PC-9 (cell line): ENCODE results near the gene RINL. TPM values are rescaled to one million over a fixed set of nuclear protein-coding genes. Genes with fewer than 3 reads are reported as not detected.

Experiments
- Bru-seq: library from RNA; stranded (reverse); fragments of 400-500 nt; gene quantifications from one replicate; lab custom pipeline; 2021; lab: Mats Ljungman, UMichigan
- BruChase-seq, 2 experiments: library from RNA; stranded (reverse); fragments of 400-500 nt; gene quantifications; one replicate each; lab custom pipeline; 2021; lab: Mats Ljungman, UMichigan
- BruUV-seq: library from RNA; stranded (reverse); fragments of 400-500 nt; replicated peaks from 2 replicates; lab custom pipeline; 2021; lab: Mats Ljungman, UMichigan
- CTCF ChIA-PET: fragments of 300-600 bp; sonication (Branson Sonifier 250); formaldehyde crosslinking; loops from one replicate; lab custom pipeline; 2022; ENCODE audit warnings: antibody characterized with exemption; lab: Charles Lee
- POLR2A ChIA-PET: fragments of 300-600 bp; sonication (Branson Sonifier 250); formaldehyde crosslinking; loops from one replicate; lab custom pipeline; 2022; ENCODE audit warnings: antibody characterized with exemption; ENCODE audit not compliant: unreplicated experiment; lab: Charles Lee
- DNase-seq, 2 experiments: peaks; one replicate each; pipeline versions ENCODE4 v3.0.0 to v3.0.0-alpha.2; 2015 to 2022; ENCODE audit warnings: mixed read lengths in 1 of 2
- H2AFZ ChIP-seq: fragments of 200-600 bp; sonication (generic); 2 replicates; pipeline ENCODE4 v1.8.1; 2017; ENCODE audit warnings: antibody characterized with exemption
- H3F3A ChIP-seq: fragments of 200-600 bp; sonication (generic); 2 replicates; pipeline ENCODE4 v1.8.1; 2017; ENCODE audit warnings: antibody characterized with exemption, mild to moderate bottlenecking, low read depth; ENCODE audit not compliant: insufficient read depth
- H3K27ac ChIP-seq: fragments of 200-600 bp; sonication (generic); 2 replicates; pipeline ENCODE4 v1.6.1; 2016; ENCODE audit warnings: mixed run types
- H3K27me3 ChIP-seq: fragments of 200-600 bp; sonication (generic); 2 replicates; pipeline ENCODE4 v1.6.1; 2016; ENCODE audit warnings: low read depth, mixed run types; ENCODE audit not compliant: insufficient read depth
- H3K36me3 ChIP-seq: fragments of 200-600 bp; sonication (generic); 2 replicates; pipeline ENCODE4 v1.6.1; 2016; ENCODE audit warnings: low read depth, mixed run types
- H3K4me1 ChIP-seq: fragments of 200-600 bp; sonication (generic); replicated peaks from 2 replicates; pipeline ENCODE4 v1.6.1; 2016; ENCODE audit warnings: mixed run types; ENCODE audit not compliant: insufficient read depth
- H3K4me2 ChIP-seq: fragments of 200-600 bp; sonication (generic); 2 replicates; pipeline ENCODE4 v1.6.1; 2017; ENCODE audit warnings: mixed run types
- H3K4me3 ChIP-seq: fragments of 200-600 bp; sonication (generic); 2 replicates; pipeline ENCODE4 v1.6.1; 2016; ENCODE audit warnings: mixed run types
- H3K79me2 ChIP-seq: fragments of 200-600 bp; sonication (generic); 2 replicates; pipeline ENCODE4 v1.6.1; 2017; ENCODE audit warnings: low read depth, mixed run types
- H3K9me2 ChIP-seq: fragments of 200-600 bp; sonication (generic); 2 replicates; pipeline ENCODE4 v1.8.1; 2017; ENCODE audit warnings: mild to moderate bottlenecking; ENCODE audit not compliant: insufficient read depth
- H3K9me3 ChIP-seq: fragments of 200-600 bp; sonication (generic); 2 replicates; pipeline ENCODE4 v1.8.1; 2016; ENCODE audit warnings: low read depth; ENCODE audit not compliant: insufficient read depth
- H4K20me1 ChIP-seq: fragments of 200-600 bp; sonication (generic); 2 replicates; pipeline ENCODE4 v1.8.1; 2017; ENCODE audit not compliant: insufficient read depth
- EZH2 ChIP-seq: fragments of 200-600 bp; sonication (generic); IDR thresholded peaks from 2 replicates; pipeline ENCODE4 v1.8.0; 2017; ENCODE audit warnings: antibody characterized with exemption, low read depth
- intact Hi-C: fragments of 100-400 bp; cut with micrococcal nuclease; formaldehyde crosslinking; loops from one replicate; pipeline ENCODE4 v1.10.0; 2022; ENCODE audit not compliant: unreplicated experiment
- long read RNA-seq: library from polyadenylated mRNA; stranded (forward); transcript quantifications from one replicate; pipeline ENCODE4 v2.0.0, GENCODE V29; 2022
- total RNA-seq: library from RNA; stranded (reverse); gene quantifications from 2 replicates; pipeline ENCODE4 v1.2.3, GENCODE V29; 2021
- TF ChIP-seq, protein P1 (sequence below): fragments of 200-600 bp; sonication (generic); conservative IDR thresholded peaks from 2 replicates; pipeline ENCODE4 v1.6.1; 2017; ENCODE audit warnings: mixed run types, antibody characterized with exemption, mild to moderate bottlenecking, moderate library complexity

The RINL gene, protein sequence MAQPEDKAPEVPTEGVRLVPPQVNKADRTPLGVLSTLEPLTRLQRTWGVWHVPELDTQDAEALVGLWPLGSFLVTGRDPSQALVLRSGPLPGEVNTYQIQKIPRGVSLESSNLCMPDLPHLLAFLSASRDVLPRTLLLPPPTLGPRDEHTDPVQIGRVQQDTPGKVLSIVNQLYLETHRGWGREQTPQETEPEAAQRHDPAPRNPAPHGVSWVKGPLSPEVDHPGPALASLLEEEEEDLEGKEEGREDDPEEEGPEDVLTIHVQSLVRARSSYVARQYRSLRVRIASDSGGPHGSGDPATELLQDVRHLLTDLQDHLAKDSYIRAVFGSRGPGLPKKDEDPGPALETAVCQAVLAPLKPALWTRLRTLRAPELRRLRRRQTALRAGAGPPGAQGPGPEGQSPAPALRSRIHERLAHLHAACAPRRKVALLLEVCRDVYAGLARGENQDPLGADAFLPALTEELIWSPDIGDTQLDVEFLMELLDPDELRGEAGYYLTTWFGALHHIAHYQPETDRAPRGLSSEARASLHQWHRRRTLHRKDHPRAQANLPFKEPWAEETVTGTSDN
- total RNA-seq (10.3 and 14.6 TPM in 2 replicates), Bru-seq, nascent RNA (percentile 35 among the genes with signal in this experiment), BruChase-seq, experiment 1, labeled RNA remaining after a 2-hour chase (percentile 34 among the genes with signal in this experiment), BruChase-seq, experiment 2, labeled RNA remaining after a 6-hour chase (percentile 37 among the genes with signal in this experiment)
- long read RNA-seq, partial matches to known transcripts: 1 of 2 reads
- long read RNA-seq, other reads (novel, unspliced or antisense): 1 of 2 reads

DNA sequence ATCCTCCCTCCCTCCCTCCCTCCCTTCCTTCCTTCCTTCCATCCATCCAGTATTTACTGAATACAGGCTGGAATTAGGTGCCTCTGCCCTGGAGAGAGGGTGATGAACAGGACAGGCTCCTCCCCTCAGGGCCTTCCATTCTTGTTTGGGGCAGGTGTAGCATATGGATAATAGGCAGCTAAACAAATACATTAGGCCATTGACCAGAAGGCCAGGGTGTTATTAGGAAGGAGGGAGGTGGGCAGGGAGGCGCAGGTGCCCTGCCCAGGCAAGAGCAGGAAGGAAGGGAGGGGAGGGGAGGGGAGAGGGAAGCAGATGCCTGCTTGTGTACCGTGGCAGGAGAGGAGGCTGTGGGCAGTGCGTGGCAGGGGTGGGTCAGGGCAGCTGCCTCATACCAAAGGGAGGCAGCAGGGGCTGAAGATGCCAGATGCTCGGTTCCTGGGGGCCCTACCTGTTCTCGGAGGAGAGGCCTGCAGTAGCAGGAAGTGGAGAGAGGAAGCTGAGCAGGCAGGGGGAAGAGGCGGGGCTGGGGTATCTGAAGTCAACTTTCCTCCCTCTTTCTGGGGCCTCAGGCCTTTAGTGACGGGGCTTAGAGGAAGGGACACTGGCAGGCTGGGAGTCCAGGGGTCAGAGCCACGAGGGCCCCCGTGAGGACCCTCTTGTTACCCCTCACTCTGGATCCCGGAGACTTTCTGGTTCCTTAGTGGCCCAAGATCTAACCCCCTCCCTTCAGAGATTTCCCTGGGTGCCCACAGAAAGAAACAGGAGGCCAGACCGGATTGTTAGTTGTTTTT lies at the start of gene RINL:
Gene RINL (minus strand): TSS at position 495 of the 794 bp plus-strand sequence. CDS start 1,533 bp downstream, outside the sequence.
- H3K4me2 ChIP-seq: peak within 1 kb of the TSS; percentile 28; the same call in 1 of the 2 replicates

GRCh38 chr19:38924388-38924787 lies 46.3 kb upstream of the RINL start:
- no peaks in the 10 kb centered on the region for H3K9me3 ChIP-seq
- no TSS peak for BruUV-seq
- H2AFZ ChIP-seq: no peak overlapping the region
- H3F3A ChIP-seq: peaks cover under 1% of the 10 kb centered on the region; the same call in 1 of the 2 replicates
- no peak overlapping the region for H3K27ac ChIP-seq
- H4K20me1 ChIP-seq: no peaks in the 10 kb centered on the region; the same call in 1 of the 2 replicates
- CTCF ChIA-PET: interaction anchor here (0.5 to 0.6 kb wide), 2 partner anchors 49 to 305 kb away, joined by 3 to 4 read pairs; partner anchors contain the start of gene EIF3K
- no peak for DNase-seq
- POLR2A ChIA-PET: no interaction called here
- H3K4me2 ChIP-seq: no peak overlapping the region
- H3K4me3 ChIP-seq: no peak overlapping the region
- intact Hi-C loops: no loop called here
- H3K36me3 ChIP-seq: no peaks in the 10 kb centered on the region
- H3K4me1 ChIP-seq: 0 out of 2 replicates have a peak, but pooled peaks cover 2% of the 10 kb centered on the region
- H3K27me3 ChIP-seq: no peaks in the 10 kb centered on the region
- no peaks in the 10 kb centered on the region for H3K9me2 ChIP-seq
- TF ChIP-seq EZH2: no peak
- TF ChIP-seq, protein P1, sequence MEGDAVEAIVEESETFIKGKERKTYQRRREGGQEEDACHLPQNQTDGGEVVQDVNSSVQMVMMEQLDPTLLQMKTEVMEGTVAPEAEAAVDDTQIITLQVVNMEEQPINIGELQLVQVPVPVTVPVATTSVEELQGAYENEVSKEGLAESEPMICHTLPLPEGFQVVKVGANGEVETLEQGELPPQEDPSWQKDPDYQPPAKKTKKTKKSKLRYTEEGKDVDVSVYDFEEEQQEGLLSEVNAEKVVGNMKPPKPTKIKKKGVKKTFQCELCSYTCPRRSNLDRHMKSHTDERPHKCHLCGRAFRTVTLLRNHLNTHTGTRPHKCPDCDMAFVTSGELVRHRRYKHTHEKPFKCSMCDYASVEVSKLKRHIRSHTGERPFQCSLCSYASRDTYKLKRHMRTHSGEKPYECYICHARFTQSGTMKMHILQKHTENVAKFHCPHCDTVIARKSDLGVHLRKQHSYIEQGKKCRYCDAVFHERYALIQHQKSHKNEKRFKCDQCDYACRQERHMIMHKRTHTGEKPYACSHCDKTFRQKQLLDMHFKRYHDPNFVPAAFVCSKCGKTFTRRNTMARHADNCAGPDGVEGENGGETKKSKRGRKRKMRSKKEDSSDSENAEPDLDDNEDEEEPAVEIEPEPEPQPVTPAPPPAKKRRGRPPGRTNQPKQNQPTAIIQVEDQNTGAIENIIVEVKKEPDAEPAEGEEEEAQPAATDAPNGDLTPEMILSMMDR: no peak
- H3K79me2 ChIP-seq: peaks cover 23% of the 10 kb centered on the region

More for the DNA sequence above, at the start of gene RINL:
- CTCF ChIA-PET: no interaction called here
- POLR2A ChIA-PET: interaction anchor here (0.6 kb wide), 1 partner anchor 380 kb away, joined by 5 read pairs; no protein-coding TSS in a partner anchor
- DNase-seq: peak in 1 of 2 experiments; percentile 11
- BruUV-seq: no TSS peak
- Histone ChIP-seq H3K4me1 (peaks cover 23% of the 10 kb centered on the region), H4K20me1 (no peaks in the 10 kb centered on the region), H2AFZ (0 out of 2 replicates have a peak within 1 kb of the TSS, but pooled peaks have one; percentile 55), H3K79me2 (no peaks in the 10 kb centered on the region), H3F3A (peaks cover 3% of the 10 kb centered on the region; the same call in 1 of the 2 replicates), H3K36me3 (no peaks in the 10 kb centered on the region), H3K27me3 (no peaks in the 10 kb centered on the region), H3K27ac (0 out of 2 replicates have a peak within 1 kb of the TSS, but pooled peaks have one; percentile 6), H3K9me3 (no peaks in the 10 kb centered on the region), H3K9me2 (no peaks in the 10 kb centered on the region), H3K4me3 (no peak within 1 kb of the TSS)
- no peak for TF ChIP-seq EZH2
- TF ChIP-seq, protein P1: no peak
- intact Hi-C loops: no loop called here
